ENCODE data around the gene JAK1. TPM values are rescaled to one million over a fixed set of nuclear protein-coding genes. Genes with fewer than 3 reads are reported as not detected.

JAK1 gene
- total RNA-seq, 1 donor from 2014 or later = 80.7 TPM

DNA sequence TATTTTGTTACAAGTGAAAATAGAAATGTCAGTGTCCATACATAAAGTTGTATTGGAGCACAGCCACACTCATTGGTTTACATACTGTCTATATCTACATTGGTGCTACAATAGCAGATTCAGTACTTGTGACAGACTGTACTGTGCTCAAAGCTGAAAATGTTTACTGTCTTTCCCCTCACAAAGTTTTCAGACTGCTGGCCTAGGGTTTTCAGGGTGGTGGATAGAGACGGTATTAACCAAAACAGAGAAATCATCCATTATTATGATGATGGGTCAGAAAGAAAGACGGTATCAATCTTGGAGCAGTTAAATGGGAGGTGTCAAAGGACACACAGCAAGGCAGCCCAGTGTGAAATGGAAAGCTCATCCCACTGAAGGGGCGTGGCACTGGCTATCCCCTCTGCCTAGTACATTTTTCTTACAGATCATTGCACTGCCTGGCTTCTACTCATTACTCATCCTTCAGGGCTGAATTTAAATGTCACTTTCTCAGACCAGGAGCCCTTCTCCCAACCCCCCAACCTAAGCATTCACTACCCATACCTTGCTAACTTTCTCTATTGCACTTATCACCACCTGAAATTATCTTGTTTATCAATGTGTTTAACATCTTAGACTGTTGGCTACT, 10.2 kb downstream of the JAK1 start:
- Histone ChIP-seq H3K79me2 (ENCODE audit: insufficient read depth, low read length) (peaks cover 95% of the 10 kb centered on the region), H3K9me3 (ENCODE audit: insufficient read depth, low read depth, low read length) (no peaks in the 10 kb centered on the region), H3K4me1 (ENCODE audit: insufficient read depth, low read length) (peaks cover 15% of the 10 kb centered on the region), H3K4me2 (ENCODE audit: low read length) (peak overlapping the region; percentile 31), H4K20me1 (ENCODE audit: insufficient read depth, low read length) (peaks cover 82% of the 10 kb centered on the region), H3K9ac (ENCODE audit: low read length) (no peak overlapping the region), H2AFZ (ENCODE audit: low read depth, low read length) (no peak overlapping the region), H3K27ac (ENCODE audit: low read depth, low read length) (no peak overlapping the region), H3K36me3 (ENCODE audit: insufficient read depth, low read length) (no peaks in the 10 kb centered on the region), H3K4me3 (ENCODE audit: insufficient read depth, low read depth, low read length) (no peak overlapping the region), H3K27me3 (ENCODE audit: insufficient read depth, low read length) (no peaks in the 10 kb centered on the region)
- FAIRE-seq (no peak), DNase-seq (ENCODE audit: low read depth) (peak; percentile 13)
- H3K36me3 Mint-ChIP-seq (ENCODE audit: low read depth, unreplicated experiment) = no peaks in the 10 kb centered on the region
- H3K4me1 Mint-ChIP-seq (ENCODE audit: low read depth, unreplicated experiment) = peaks cover 8% of the 10 kb centered on the region
- no peaks in the 10 kb centered on the region for H3K9me3 Mint-ChIP-seq (ENCODE audit: unreplicated experiment)
- no peak overlapping the region for H3K4me3 Mint-ChIP-seq (ENCODE audit: unreplicated experiment)
- H3K27me3 Mint-ChIP-seq (ENCODE audit: low read depth, unreplicated experiment) = no peaks in the 10 kb centered on the region
- H3K27ac Mint-ChIP-seq (ENCODE audit: unreplicated experiment) = no peak overlapping the region
- no peak for TF ChIP-seq EZH2 (IDR thresholded peaks at IDR 0.05; ENCODE audit: insufficient read depth, low read length)
- TF ChIP-seq, protein P1, sequence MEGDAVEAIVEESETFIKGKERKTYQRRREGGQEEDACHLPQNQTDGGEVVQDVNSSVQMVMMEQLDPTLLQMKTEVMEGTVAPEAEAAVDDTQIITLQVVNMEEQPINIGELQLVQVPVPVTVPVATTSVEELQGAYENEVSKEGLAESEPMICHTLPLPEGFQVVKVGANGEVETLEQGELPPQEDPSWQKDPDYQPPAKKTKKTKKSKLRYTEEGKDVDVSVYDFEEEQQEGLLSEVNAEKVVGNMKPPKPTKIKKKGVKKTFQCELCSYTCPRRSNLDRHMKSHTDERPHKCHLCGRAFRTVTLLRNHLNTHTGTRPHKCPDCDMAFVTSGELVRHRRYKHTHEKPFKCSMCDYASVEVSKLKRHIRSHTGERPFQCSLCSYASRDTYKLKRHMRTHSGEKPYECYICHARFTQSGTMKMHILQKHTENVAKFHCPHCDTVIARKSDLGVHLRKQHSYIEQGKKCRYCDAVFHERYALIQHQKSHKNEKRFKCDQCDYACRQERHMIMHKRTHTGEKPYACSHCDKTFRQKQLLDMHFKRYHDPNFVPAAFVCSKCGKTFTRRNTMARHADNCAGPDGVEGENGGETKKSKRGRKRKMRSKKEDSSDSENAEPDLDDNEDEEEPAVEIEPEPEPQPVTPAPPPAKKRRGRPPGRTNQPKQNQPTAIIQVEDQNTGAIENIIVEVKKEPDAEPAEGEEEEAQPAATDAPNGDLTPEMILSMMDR (IDR thresholded peaks at IDR 0.05; ENCODE audit: insufficient read depth, low read depth, low read length) = no peak

DNA sequence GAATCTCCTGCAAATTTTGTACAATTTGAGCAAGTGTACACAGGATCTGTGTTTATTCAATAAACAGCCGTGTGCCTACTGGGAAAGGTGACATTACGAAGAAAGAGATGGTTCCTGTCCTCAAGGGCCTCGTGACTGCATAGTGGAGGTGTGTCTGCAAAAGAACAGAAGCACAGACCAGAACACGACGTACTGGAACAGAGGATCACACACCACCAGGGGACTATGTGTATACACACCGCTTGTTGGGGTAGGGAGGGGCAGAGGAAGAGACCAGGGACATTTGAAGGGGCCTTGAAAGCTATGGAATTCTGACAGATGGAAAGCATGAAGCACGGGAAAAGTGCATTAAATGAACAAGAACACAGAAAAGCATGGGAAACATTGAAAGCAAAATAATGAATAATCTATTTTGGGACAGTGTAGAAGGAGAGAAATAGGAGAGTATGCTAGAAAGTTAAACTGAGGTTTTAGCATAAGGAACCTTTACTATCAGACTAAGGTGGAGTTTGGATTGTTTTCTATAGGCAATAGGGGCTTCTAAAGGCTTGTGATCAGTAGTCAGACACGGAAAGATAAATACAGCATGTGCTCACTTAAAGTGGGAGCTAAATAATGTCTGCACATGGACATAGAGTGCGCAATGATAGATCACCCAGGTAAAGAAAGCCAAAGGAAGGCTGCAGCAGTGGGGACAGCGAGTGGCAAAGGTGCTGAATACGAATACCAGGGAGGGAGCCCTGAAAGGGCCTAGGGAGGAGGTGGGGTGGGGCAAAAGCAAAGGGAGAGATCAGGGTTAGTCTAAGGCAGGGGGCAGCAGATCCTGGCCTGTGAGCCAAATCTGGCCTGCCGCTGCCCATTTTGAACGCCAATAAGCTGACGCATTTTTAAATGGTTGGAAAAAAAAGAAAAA, 11.0 kb downstream of the JAK1 start:
- FAIRE-seq (no peak), DNase-seq (ENCODE audit: low read depth) (no peak)
- Histone ChIP-seq H3K4me2 (ENCODE audit: low read length) (no peak overlapping the region), H3K9ac (ENCODE audit: low read length) (no peak overlapping the region), H3K79me2 (ENCODE audit: insufficient read depth, low read length) (peaks cover 95% of the 10 kb centered on the region), H3K4me1 (ENCODE audit: insufficient read depth, low read length) (peaks cover 15% of the 10 kb centered on the region), H3K27ac (ENCODE audit: low read depth, low read length) (no peak overlapping the region), H3K36me3 (ENCODE audit: insufficient read depth, low read length) (no peaks in the 10 kb centered on the region), H3K9me3 (ENCODE audit: insufficient read depth, low read depth, low read length) (no peaks in the 10 kb centered on the region), H3K4me3 (ENCODE audit: insufficient read depth, low read depth, low read length) (no peak overlapping the region), H4K20me1 (ENCODE audit: insufficient read depth, low read length) (peaks cover 82% of the 10 kb centered on the region), H3K27me3 (ENCODE audit: insufficient read depth, low read length) (no peaks in the 10 kb centered on the region), H2AFZ (ENCODE audit: low read depth, low read length) (no peak overlapping the region)
- H3K36me3 Mint-ChIP-seq (ENCODE audit: low read depth, unreplicated experiment) = no peaks in the 10 kb centered on the region
- TF ChIP-seq, protein P1 (IDR thresholded peaks at IDR 0.05; ENCODE audit: insufficient read depth, low read depth, low read length) = no peak
- no peak for TF ChIP-seq EZH2 (IDR thresholded peaks at IDR 0.05; ENCODE audit: insufficient read depth, low read length)
- no peak overlapping the region for H3K27ac Mint-ChIP-seq (ENCODE audit: unreplicated experiment)
- no peaks in the 10 kb centered on the region for H3K27me3 Mint-ChIP-seq (ENCODE audit: low read depth, unreplicated experiment)
- no peak overlapping the region for H3K4me3 Mint-ChIP-seq (ENCODE audit: unreplicated experiment)
- no peaks in the 10 kb centered on the region for H3K9me3 Mint-ChIP-seq (ENCODE audit: unreplicated experiment)
- H3K4me1 Mint-ChIP-seq (ENCODE audit: low read depth, unreplicated experiment) = peaks cover 7% of the 10 kb centered on the region
